K562 (cell line): ENCODE results near the gene WASF1. TPM values are rescaled to one million over a fixed set of nuclear protein-coding genes. Genes with fewer than 3 reads are reported as not detected.

Source experiments
- ARID4B ChIP-seq: sonication (generic); formaldehyde crosslinking; IDR thresholded peaks from 2 replicates; pipeline ENCODE4 v1.8.0; 2022; ENCODE audit warnings: mild to moderate bottlenecking, missing genetic modification reagents
- EZH2 ChIP-seq: IDR thresholded peaks from 2 replicates; pipeline ENCODE4 v1.6.1; 2012; ENCODE audit warnings: low read depth, mild to moderate bottlenecking, inconsistent platforms, low read length, borderline replicate concordance
- MECOM ChIP-seq: fragments of 250-450 bp; sonication (Bioruptor Pico); IDR thresholded peaks from 2 replicates; pipeline ENCODE4 v1.8.0; 2022; ENCODE audit warnings: inconsistent platforms
- PTTG1 ChIP-seq: fragments of 450-650 bp; IDR thresholded peaks from 2 replicates; pipeline ENCODE4 v1.6.1; 2016; ENCODE audit warnings: low read depth, mild to moderate bottlenecking, missing genetic modification characterization, missing compliant biosample characterization
- REST ChIP-seq, 2 experiments: fragments of 450-650 bp; formaldehyde crosslinking in 1 of 2; IDR thresholded peaks; 2 replicates each; pipeline versions ENCODE4 v1.4.0 to v1.6.1; 2014 to 2020; ENCODE audit warnings: mild to moderate bottlenecking in 2 of 2, borderline replicate concordance in 1 of 2, low read depth in 1 of 2
- polyA plus RNA-seq, 8 experiments: library from polyadenylated mRNA; depleted of rRNA in 4 of 8; stranded (reverse) in 5 of 8; unstranded in 3 of 8; fragments of >200 nt; fragmentation: Nextera tagmentation in 2 of 8; fragmentation: Illumina TruSeq in 1 of 8; extraction: Ambion mirVana in 2 of 8; extraction: Trizol in 1 of 8; gene quantifications; 2 replicates each; pipeline versions ENCODE4 v1.2.1 to v1.2.3, GENCODE V29; 2011 to 2014; ENCODE audit warnings: inconsistent platforms in 1 of 8, missing spikeins in 1 of 8
- total RNA-seq, 7 experiments: library from RNA; depleted of rRNA in 6 of 7; stranded (reverse); fragments of >200 nt in 6 of 7; fragmentation: Illumina TruSeq in 2 of 7; extraction: Trizol in 2 of 7; gene quantifications; 2 replicates each; pipeline versions ENCODE4 v1.2.1 to v1.2.3, GENCODE V29; 2011 to 2021; ENCODE audit warnings: low replicate concordance in 1 of 7

The WASF1 gene
- total and polyA plus RNA-seq, 9 of the 15 experiments (the other 6 are each of a cell fraction or from before 2014, with no cell fraction given), result 2.1 to 18.2 (median 7.4) TPM

GRCh38 chr6:110139052-110139451, 40.4 kb downstream of the WASF1 start (continued):
- no peak for TF ChIP-seq REST (IDR thresholded peaks at IDR 0.05; ENCODE audit: borderline replicate concordance)
- no peak for TF ChIP-seq REST (CRISPR knock-in tag; IDR thresholded peaks at IDR 0.05; ENCODE audit: low read depth)
- no peak for TF ChIP-seq ARID4B
- TF ChIP-seq MECOM, result no peak
- no peak for TF ChIP-seq EZH2
- TF ChIP-seq PTTG1, result no peak
